T-helper 1 cell (primary cell): Measurements from ENCODE around the gene PET100.
A peak's percentile ranks its signal among the peaks of the same experiment; 100 is the strongest.

Experiments
- DNase-seq, 5 donors: peaks; one replicate each; pipeline ENCODE4 v3.0.0-alpha.2; 2012 to 2020
- total RNA-seq, 4 donors: gene quantifications; one replicate each; lab custom pipeline; 2026; lab: John Stamatoyannopoulos, UW

The PET100 gene
- 6.0 to 11.1 (median 7.6) reads per million in 4 donors for total RNA-seq

DNA sequence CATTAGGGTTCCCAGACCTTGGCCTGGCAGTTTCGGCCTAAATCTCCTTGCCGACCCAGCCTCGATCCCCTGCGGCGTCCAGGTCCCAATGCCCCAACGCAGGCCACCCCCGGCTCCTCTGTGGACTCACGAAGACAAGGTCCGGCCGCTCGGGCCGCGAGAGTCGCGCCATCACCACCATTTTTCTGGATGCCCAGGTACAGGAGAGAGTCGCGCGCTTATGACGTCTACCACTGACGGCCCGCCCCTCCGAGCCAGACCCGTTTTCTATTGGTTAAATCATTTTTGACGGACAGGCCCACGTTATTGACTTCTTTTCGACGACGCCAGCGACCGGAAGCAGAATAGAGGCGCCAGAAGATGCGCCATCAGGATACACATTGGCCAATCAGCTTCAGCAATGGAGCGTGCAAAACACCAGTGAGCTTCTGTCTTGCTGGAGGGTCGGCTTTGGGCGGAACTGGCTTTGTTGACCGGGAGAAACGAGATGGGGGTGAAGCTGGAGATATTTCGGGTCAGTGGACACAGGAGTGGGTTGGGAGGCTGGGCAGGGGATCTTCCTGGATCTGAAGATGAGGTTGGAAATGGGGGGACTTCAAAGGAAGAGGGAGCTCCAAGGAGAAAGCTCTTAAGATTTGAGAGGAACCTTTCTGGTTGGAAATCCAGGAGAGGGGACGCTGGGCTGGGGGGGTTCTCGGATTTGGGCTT lies at the start of gene PET100, which contains the start of gene XAB2:
PET100 (plus strand) TSS at position 447 of the 708 bp plus-strand sequence; CDS start at position 488, 41 bp downstream.
XAB2 (minus strand) TSS at position 199 of the 708 bp plus-strand sequence; CDS start at position 181, 18 bp downstream.
- DNase-seq = peak; percentile 88 to 98 (median 94)

DNA sequence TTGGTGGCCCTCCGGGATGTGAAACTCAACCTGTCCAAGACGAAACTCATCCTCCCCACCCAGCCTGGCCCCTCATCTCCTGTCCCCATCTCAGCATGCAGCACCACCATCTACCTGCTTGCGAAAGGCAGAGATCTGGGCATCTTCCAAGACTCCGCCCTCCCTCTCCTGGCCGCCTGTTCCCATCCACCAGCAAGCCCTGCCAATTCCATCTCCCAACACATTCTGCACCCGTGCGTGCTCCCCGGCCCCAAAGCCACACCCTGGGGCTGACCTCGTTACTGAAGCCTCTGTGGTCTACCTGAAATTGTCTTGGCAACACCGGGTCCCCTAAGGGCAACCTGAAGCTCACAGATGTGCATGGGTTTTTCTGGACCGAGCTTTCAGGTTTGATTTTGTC lies 47.1 kb upstream of the PET100 start:
- DNase-seq = no peak

- no peak for DNase-seq
These were observed 39.8 kb upstream of the PET100 start for GRCh38 chr19:7589822-7590221.

- no peak for DNase-seq
These were observed 39.3 kb upstream of the PET100 start for GRCh38 chr19:7590256-7590655.

- DNase-seq = peak in 2 of 5 donors; percentile 17 to 34
These were observed 34.0 kb upstream of the PET100 start, which contains the start of gene CAMSAP3 for GRCh38 chr19:7595466-7596133. TSS of gene CAMSAP3 (plus strand) at chr19:7595863. CDS start at chr19:7596003, 140 bp downstream.

DNA sequence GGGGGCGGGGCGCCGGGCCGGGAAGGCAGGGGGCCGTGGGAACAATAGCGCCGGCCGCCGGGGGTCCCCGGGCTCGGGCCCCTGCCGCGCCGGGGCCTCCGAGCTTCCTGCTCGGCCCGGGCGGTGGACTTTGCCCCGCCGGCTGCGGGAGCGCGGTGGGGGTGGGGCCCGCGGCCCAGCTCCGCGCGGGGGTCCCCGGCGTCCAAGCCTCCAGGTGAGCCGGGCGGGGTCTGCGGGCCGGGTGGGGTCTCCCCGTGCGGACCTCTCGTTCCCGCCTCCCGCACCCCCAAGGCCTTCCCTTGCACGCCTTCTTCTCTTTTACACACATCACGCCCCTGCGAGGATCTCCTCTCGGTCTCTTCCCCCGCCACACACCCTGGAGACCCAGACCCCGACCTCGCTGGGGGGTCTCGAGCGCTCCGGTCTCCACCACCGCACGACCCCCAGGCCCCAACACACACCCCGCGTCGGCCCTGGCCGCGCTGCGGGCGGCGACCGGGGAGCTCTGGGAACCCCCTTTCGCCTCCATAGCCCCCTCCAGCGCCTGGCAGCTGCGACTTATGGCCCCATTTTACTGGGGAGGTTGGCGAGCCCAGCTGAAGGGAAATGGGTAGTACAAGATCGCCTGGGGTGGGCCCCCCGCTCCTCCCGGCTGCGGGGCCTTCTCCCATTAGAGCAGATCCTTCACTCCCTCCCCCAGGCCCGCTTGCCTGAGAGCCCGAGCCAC lies 33.2 kb upstream of the PET100 start:
- DNase-seq = no peak

GRCh38 chr19:7597689-7598088 lies 31.9 kb upstream of the PET100 start:
- DNase-seq = no peak

DNA sequence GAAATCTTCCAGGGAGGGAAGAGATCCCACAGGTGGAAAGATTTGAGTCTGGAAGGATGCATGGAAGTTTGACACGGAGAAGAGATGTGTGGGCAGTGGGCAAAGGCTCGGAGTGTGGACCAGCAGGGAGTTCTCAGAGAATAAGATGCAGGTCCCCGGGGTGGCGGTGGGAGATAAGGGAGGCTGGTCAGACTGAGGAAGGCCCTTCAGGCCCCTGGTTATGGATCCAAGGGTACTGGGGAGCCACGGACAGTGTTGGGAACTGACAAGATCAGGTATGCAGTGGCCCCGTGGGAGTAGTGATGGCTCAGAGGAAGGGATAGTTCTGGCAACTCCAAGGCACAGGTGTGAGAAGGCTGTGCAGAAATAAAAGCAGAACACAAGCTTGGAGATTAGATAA lies 31.4 kb upstream of the PET100 start:
- DNase-seq = no peak

- no peak for DNase-seq
These were observed 28.9 kb upstream of the PET100 start for GRCh38 chr19:7600721-7601120.

DNA sequence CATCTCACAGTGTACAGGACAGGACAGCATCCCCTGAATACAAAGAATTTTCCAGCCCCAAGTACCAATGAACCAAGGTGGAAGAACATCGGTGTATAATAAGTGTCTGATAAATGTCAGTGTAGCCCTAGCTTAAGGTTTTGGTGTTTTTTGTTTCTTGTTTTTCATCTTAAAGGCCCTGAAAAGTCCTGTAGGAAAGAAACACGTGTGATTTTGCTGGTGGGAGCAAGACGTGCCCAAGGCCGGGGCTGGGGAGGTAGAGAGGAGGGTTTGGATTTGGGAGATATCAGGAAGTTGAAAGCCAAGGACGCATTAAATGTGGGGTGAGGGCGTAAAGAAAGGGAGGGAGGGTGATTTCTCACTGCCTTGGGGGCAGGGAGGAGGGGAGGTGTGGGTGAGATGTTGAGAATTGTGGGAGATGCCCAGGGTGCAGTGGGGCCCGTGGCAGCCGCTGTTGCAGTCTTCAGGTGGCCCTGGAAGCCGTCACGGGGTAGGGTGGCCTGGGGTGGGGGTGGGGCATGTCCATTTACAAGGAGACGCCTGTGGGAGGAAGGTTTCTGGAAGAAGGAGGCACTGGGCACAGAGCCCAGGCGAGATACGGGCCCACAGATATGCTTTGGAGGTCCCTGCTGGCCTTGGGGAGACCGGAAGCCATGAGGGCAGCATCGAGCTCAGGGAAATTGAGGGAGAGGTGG lies 27.2 kb upstream of the PET100 start:
- no peak for DNase-seq

GRCh38 chr19:7602935-7603497 lies 26.6 kb upstream of the PET100 start:
- DNase-seq = no peak

DNA sequence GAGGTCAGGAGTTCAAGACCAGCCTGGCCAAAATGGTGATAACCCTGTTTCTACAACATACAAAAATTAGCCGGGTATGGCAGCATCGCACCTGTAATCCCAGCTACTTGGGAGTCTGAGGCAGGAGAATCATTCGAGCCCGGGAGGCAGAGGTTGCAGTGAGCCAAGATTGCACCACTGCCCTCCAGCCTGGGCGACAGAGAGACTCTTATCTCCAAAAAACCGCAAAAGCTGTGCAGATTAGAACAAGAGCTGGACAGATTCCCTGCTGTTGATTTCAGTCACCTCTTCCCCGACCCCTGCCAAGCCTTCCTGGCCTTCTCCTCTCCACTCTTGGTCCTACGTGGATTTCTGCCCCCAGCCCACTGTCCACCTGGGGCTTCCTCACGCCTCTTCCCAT lies 25.7 kb upstream of the PET100 start:
- DNase-seq = no peak

- peak in 1 of 5 donors; percentile 31 for DNase-seq
These were observed 23.9 kb upstream of the PET100 start for GRCh38 chr19:7605490-7606222.

- DNase-seq = no peak
These were observed 23.3 kb upstream of the PET100 start for GRCh38 chr19:7606289-7606688.

DNA sequence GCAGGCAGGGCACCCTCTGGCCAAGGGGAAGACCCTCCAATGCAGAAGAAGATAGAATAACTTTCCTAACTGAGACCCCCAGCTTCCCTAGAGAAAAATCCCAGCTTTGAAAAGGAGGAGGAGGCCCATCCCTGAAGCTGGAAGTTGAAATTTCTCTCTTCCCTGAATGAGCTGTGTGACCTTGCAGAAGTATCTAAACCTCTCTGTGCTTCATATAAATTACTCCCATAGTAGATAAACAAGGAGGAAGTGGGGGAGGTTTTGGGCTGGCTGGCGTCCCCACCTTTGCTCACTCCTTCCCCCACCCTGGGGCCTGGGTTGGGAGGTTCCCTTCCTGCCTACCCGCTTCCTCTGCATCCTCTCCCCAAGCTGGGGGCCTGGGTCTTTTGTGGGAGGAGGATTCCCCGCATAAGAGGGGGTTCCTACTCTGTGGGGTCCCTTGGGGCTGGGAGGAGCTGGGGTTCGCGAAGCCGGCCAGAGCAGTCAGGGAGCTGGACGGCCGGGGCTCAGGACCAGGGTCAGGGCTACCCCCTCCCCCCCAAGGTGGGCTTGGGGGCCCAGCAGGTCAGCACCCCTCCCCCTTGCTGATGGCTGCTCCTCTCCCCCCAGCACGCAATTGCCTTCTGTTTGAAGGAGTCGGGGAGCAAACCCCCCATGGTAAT lies 22.2 kb upstream of the PET100 start:
- DNase-seq = no peak

- DNase-seq = no peak
These were observed 21.6 kb upstream of the PET100 start for GRCh38 chr19:7607874-7608560.

DNA sequence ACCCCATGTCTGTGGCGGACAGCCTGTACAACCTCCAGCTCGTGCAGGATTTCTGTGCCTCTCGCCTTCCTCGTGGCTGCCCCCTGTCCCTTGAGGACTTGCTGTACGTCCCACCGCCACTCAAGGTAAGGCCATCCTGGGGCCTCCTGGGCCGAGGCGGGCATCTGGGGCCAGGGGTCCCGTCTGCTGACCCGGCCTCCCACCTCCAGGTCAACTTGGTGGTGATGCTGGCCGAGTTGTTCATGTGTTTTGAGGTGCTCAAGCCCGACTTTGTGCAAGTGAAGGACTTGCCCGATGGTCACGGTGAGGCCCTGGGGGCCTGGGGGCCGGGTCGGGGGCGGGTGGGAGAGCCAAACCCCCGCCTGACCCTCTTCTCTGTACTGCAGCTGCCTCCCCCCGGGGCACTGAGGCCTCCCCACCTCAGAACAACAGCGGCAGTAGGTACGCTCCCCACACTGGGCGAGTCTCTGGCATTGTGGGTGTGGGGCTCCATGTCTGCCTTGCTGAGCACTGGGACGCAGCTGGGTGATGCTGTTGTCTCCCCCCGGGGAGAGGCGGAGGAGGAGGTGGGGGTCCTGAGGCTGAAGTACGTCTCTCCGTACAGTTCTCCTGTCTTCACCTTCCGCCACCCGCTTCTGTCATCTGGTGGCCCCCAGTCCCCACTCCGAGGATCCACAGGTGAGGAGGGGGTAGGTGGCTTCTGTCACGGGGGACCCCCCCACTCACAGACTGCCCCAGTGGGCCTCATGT lies 18.9 kb upstream of the PET100 start:
- no peak for DNase-seq

DNA sequence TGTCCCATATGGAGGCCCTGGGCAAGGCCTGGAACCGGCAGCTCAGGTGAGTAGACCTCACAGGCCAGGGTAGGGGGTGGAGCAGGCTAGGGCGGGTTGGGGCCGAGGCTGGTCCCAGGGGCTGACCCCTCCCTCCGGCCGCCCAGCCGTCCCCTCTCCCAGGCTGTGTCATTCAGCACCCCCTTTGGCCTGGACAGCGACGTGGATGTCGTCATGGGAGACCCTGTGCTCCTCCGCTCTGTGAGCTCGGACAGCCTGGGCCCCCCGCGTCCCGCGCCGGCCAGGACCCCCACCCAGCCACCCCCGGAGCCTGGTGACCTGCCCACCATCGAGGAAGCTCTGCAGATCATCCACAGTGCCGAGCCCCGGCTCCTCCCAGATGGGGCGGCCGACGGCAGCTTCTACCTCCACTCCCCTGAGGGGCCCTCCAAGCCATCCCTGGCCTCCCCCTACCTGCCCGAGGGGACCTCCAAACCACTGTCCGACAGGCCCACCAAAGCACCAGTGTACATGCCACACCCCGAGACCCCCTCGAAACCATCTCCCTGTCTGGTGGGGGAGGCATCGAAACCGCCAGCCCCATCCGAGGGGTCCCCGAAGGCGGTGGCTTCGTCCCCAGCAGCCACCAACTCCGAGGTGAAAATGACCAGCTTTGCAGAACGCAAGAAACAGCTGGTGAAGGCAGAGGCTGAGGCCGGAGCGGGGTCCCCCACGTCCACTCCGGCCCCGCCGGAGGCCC lies 17.9 kb upstream of the PET100 start:
- DNase-seq = no peak
